ENCODE results near the gene LRATD1. TPM values are rescaled to one million over a fixed set of nuclear protein-coding genes. Genes with fewer than 3 reads are reported as not detected.

LRATD1 gene
- total RNA-seq, 3 donors from 2014 or later = 1.6 to 10.0 (median 4.9) TPM

DNA sequence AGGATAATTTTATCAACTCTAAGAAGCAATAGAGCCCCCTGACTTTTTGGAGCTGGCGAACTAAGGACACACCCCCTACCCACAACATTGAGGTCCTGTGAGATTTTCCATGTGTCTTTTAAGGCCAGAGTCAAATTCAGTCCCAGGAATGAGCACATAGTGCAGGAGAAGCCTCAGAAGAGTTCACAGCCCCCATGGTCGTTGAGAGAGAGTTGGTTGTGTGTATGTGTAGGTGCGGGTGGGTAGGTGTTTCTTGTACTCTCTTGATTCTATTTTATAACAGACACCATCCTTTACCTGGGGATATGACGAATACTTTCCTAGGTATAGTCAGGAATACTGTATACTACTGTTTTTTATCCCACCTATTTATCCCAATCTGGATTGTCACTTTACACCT lies 8.6 kb downstream of the LRATD1 start:
- no peak overlapping the region for H3K4me3 ChIP-seq
- H3K27ac ChIP-seq = no peak overlapping the region
- TF ChIP-seq, protein P1, sequence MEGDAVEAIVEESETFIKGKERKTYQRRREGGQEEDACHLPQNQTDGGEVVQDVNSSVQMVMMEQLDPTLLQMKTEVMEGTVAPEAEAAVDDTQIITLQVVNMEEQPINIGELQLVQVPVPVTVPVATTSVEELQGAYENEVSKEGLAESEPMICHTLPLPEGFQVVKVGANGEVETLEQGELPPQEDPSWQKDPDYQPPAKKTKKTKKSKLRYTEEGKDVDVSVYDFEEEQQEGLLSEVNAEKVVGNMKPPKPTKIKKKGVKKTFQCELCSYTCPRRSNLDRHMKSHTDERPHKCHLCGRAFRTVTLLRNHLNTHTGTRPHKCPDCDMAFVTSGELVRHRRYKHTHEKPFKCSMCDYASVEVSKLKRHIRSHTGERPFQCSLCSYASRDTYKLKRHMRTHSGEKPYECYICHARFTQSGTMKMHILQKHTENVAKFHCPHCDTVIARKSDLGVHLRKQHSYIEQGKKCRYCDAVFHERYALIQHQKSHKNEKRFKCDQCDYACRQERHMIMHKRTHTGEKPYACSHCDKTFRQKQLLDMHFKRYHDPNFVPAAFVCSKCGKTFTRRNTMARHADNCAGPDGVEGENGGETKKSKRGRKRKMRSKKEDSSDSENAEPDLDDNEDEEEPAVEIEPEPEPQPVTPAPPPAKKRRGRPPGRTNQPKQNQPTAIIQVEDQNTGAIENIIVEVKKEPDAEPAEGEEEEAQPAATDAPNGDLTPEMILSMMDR (IDR thresholded peaks at IDR 0.05) = no peak
- TF ChIP-seq POLR2AphosphoS5 (IDR thresholded peaks at IDR 0.05) (no peak), POLR2A (IDR thresholded peaks at IDR 0.05) (no peak)
- no peaks in the 10 kb centered on the region for H3K27me3 ChIP-seq
- H3K36me3 ChIP-seq = no peaks in the 10 kb centered on the region
- no peak for DNase-seq (ENCODE audit: low spot score in 2 of 2)
- intact Hi-C loops (cut with DNase I; ENCODE audit: low total_unique reads) = no loop called here
- H3K4me1 ChIP-seq = no peaks in the 10 kb centered on the region
- H3K9me3 ChIP-seq = no peaks in the 10 kb centered on the region

DNA sequence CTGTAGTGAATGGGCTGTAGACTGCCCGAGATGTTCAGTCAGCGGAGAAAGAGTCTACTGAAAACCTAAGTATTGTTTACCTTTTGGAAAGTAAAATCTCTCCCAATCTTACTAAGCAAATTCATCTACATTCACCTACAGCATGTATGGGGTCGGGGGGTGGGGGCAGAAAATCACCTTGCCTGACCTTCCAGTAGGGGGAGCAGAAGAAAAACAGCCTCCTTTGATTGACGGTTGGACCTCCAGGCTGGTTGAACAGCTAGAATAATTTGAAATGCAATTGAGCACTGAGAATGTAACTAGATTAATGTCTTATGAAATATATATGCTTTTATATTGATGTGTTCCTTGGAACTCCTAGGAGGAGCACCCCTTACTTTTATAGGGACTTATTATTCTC lies 10.0 kb downstream of the LRATD1 start:
- no peak for TF ChIP-seq POLR2A (IDR thresholded peaks at IDR 0.05)
- TF ChIP-seq, protein P1 (IDR thresholded peaks at IDR 0.05) = no peak
- no peak for TF ChIP-seq POLR2AphosphoS5 (IDR thresholded peaks at IDR 0.05)
- Histone ChIP-seq H3K9me3 (no peaks in the 10 kb centered on the region), H3K27ac (no peak overlapping the region), H3K4me3 (no peak overlapping the region), H3K4me1 (no peaks in the 10 kb centered on the region), H3K36me3 (no peaks in the 10 kb centered on the region), H3K27me3 (no peaks in the 10 kb centered on the region)
- intact Hi-C loops (cut with DNase I; ENCODE audit: low total_unique reads) = no loop called here
- no peak for DNase-seq (ENCODE audit: low spot score in 2 of 2)

DNA sequence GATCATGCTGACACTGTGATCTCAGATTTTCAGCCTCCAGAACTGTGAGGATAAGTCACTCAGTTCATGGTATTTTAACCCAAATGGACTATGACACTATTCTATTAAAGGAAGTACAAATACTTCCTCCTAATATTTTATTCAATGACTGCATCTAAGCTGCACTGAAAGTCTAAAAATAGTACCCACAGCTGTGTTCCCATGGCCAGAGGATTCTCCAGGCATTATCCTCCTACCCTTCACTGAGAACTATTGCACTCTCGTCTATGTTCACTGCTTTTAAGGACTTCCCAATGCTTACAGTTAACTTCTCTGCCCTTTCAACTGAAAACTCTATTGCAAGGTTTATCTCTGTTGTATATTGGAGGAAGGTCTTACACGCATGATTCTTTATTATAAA lies 15.2 kb downstream of the LRATD1 start:
- H3K4me1 ChIP-seq = no peaks in the 10 kb centered on the region
- no peaks in the 10 kb centered on the region for H3K9me3 ChIP-seq
- no peak overlapping the region for H3K4me3 ChIP-seq
- no peaks in the 10 kb centered on the region for H3K36me3 ChIP-seq
- DNase-seq (ENCODE audit: low spot score in 2 of 2) = no peak
- TF ChIP-seq, protein P1 (IDR thresholded peaks at IDR 0.05) = no peak
- TF ChIP-seq POLR2A (IDR thresholded peaks at IDR 0.05) = no peak
- H3K27me3 ChIP-seq = no peaks in the 10 kb centered on the region
- no peak overlapping the region for H3K27ac ChIP-seq
- intact Hi-C loops (cut with DNase I; ENCODE audit: low total_unique reads) = no loop called here

DNA sequence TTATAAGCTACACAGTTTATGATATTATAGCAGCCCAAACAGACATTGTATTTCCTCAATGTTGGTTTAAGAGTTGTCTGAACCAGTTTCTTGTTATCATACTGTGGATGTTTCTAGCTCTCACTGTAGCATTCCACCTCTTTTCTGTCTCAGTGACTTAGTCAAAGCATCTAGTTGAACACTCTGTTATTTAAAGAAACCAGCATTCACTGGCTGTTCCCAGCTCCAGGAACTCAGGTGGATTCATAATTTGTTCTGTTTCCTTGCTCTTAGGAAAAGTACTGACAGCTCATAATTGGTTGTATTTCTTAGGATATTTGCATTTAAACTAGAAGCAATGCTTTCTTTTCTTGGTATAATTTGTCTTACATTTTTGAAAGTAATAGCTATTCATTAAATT lies 17.5 kb downstream of the LRATD1 start:
- no peaks in the 10 kb centered on the region for H3K36me3 ChIP-seq
- TF ChIP-seq POLR2A (IDR thresholded peaks at IDR 0.05) = no peak
- no peak for TF ChIP-seq POLR2AphosphoS5 (IDR thresholded peaks at IDR 0.05)
- TF ChIP-seq, protein P1 (IDR thresholded peaks at IDR 0.05) = no peak
- intact Hi-C loops (cut with DNase I; ENCODE audit: low total_unique reads) = no loop called here

DNA sequence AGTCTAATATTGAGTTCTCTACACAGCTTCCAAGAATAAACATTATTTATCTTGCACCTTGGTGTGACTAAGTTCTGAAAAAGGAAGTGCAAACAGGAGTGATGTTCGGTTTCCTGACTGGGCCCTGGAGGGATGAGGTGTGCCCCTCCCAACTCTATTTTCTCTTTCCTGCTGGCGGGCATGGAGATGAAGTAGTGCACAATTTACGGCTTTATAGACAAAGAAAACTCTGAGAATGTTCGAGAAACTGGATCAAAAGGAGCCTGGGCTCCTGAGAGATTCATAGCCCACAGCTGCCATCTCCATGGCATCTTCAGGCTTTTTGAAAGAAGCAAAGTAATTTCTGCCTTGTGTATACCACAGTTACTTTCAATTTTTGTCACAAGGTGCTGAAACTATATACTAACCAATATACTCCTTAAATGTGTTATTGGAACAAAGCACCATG lies 22.3 kb downstream of the LRATD1 start:
- Histone ChIP-seq H3K4me1 (no peaks in the 10 kb centered on the region), H3K9me3 (no peaks in the 10 kb centered on the region), H3K27me3 (no peaks in the 10 kb centered on the region), H3K36me3 (no peaks in the 10 kb centered on the region), H3K27ac (no peak overlapping the region), H3K4me3 (no peak overlapping the region)
- TF ChIP-seq POLR2A (IDR thresholded peaks at IDR 0.05) (no peak), POLR2AphosphoS5 (IDR thresholded peaks at IDR 0.05) (no peak)
- TF ChIP-seq, protein P1 (IDR thresholded peaks at IDR 0.05) = no peak
- no peak for DNase-seq (ENCODE audit: low spot score in 2 of 2)
- intact Hi-C loops (cut with DNase I; ENCODE audit: low total_unique reads) = no loop called here

More for the DNA sequence above, 17.5 kb downstream of the LRATD1 start:
- Histone ChIP-seq H3K27me3 (no peaks in the 10 kb centered on the region), H3K4me3 (no peak overlapping the region), H3K4me1 (no peaks in the 10 kb centered on the region), H3K27ac (no peak overlapping the region), H3K9me3 (no peaks in the 10 kb centered on the region)
- DNase-seq (ENCODE audit: low spot score in 2 of 2) = no peak

All from breast epithelium (tissue), 4 donors.